PC-3 (cell line): Measurements from ENCODE around the gene SREK1. TPM values are rescaled to one million over a fixed set of nuclear protein-coding genes. Genes with fewer than 3 reads are reported as not detected.
A peak's percentile ranks its signal among the peaks of the same experiment; 100 is the strongest.

ENCODE experiments used
- ATAC-seq: fragments of 200-7000 bp; cut with Tn5 transposase; 2 replicates; pipeline ENCODE4 v1.9.1; 2020; ENCODE audit warnings: mild to moderate bottlenecking, moderate library complexity
- BruUV-seq: library from RNA; stranded (reverse); fragments of 400-500 nt; replicated peaks from 2 replicates; lab custom pipeline; 2021; lab: Mats Ljungman, UMichigan
- CTCF ChIA-PET: fragments of 300-600 bp; sonication (Branson Sonifier 250); formaldehyde crosslinking; loops from one replicate; lab custom pipeline; 2022; ENCODE audit warnings: antibody characterized with exemption; lab: Charles Lee
- POLR2A ChIA-PET: fragments of 300-600 bp; sonication (Branson Sonifier 250); formaldehyde crosslinking; loops from one replicate; lab custom pipeline; 2022; ENCODE audit warnings: antibody characterized with exemption; ENCODE audit not compliant: unreplicated experiment; lab: Charles Lee
- DNase-seq: peaks from one replicate; pipeline ENCODE4 v3.0.0-alpha.2; 2015
- H2AFZ ChIP-seq: fragments of 300-600 bp; sonication (generic); 2 replicates; pipeline ENCODE4 v1.6.0; 2016; ENCODE audit warnings: antibody characterized with exemption, low read length
- H3F3A ChIP-seq: fragments of 300-600 bp; sonication (generic); one replicate; pipeline ENCODE4 v1.6.0; 2017; ENCODE audit warnings: antibody characterized with exemption, low read length, control low read depth, mild to moderate bottlenecking; ENCODE audit not compliant: unreplicated experiment
- H3K27ac ChIP-seq: fragments of 300-600 bp; sonication (generic); 2 replicates; pipeline ENCODE4 v1.5.1; 2016; ENCODE audit warnings: mild to moderate bottlenecking, low read length
- H3K27me3 ChIP-seq: fragments of 300-600 bp; sonication (generic); 2 replicates; pipeline ENCODE4 v1.6.1; 2016; ENCODE audit warnings: low read length, mixed read lengths
- H3K36me3 ChIP-seq: fragments of 300-600 bp; sonication (generic); 2 replicates; pipeline ENCODE4 v1.6.1; 2016; ENCODE audit warnings: low read depth, mixed run types, low read length, mixed read lengths
- H3K4me1 ChIP-seq: fragments of 300-600 bp; sonication (generic); 2 replicates; pipeline ENCODE4 v1.5.1; 2016; ENCODE audit warnings: low read length; ENCODE audit not compliant: insufficient read depth
- H3K4me2 ChIP-seq: fragments of 300-600 bp; sonication (generic); 2 replicates; pipeline ENCODE4 v1.6.0; 2016; ENCODE audit warnings: low read length
- H3K4me3 ChIP-seq: fragments of 300-600 bp; sonication (generic); 2 replicates; pipeline ENCODE4 v1.5.1; 2016; ENCODE audit warnings: mild to moderate bottlenecking, low read length, mixed read lengths
- H3K79me2 ChIP-seq: fragments of 300-600 bp; sonication (generic); 2 replicates; pipeline ENCODE4 v1.6.1; 2017; ENCODE audit warnings: low read length, mixed read lengths
- H3K9ac ChIP-seq: fragments of 300-600 bp; sonication (generic); 2 replicates; pipeline ENCODE4 v1.6.0; 2016; ENCODE audit warnings: mild to moderate bottlenecking, low read length
- H3K9me2 ChIP-seq: fragments of 300-600 bp; sonication (generic); replicated peaks from 2 replicates; pipeline ENCODE4 v1.6.1; 2016; ENCODE audit warnings: mixed run types, low read length, mixed read lengths
- H3K9me3 ChIP-seq: fragments of 300-600 bp; sonication (generic); 2 replicates; pipeline ENCODE4 v1.6.1; 2016; ENCODE audit warnings: low read length, mixed read lengths
- H4K20me1 ChIP-seq: fragments of 300-600 bp; sonication (generic); 2 replicates; pipeline ENCODE4 v1.6.1; 2016; ENCODE audit warnings: low read length, mixed read lengths
- CTCF ChIP-seq: fragments of 300-600 bp; sonication (generic); conservative IDR thresholded peaks from 2 replicates; pipeline ENCODE4 v1.5.1; 2017; ENCODE audit warnings: antibody characterized with exemption, low read depth, mild to moderate bottlenecking, low read length
- EZH2 ChIP-seq: fragments of 300-600 bp; sonication (generic); IDR thresholded peaks from one replicate; pipeline ENCODE4 v1.6.1; 2017; ENCODE audit warnings: antibody characterized with exemption, mild to moderate bottlenecking, low read length; ENCODE audit not compliant: unreplicated experiment
- EZH2phosphoT487 ChIP-seq: fragments of 300-600 bp; sonication (generic); IDR thresholded peaks from 2 replicates; pipeline ENCODE4 v1.6.1; 2018; ENCODE audit warnings: mild to moderate bottlenecking, antibody characterized with exemption, low read length, borderline replicate concordance
- intact Hi-C: fragments of 100-400 bp; cut with micrococcal nuclease; formaldehyde crosslinking; loops from 2 replicates; pipeline ENCODE4 v1.9.0; 2023
- total RNA-seq: library from RNA; depleted of rRNA; stranded (reverse); fragments of >200 nt; gene quantifications from 2 replicates; pipeline ENCODE4 v1.2.3, GENCODE V29; 2014

The SREK1 gene
- total RNA-seq, 1 experiment from 2014 or later, result 43.1 TPM

GRCh38 chr5:66209350-66209749 lies 65.2 kb downstream of the SREK1 start:
- H2AFZ ChIP-seq, result peak overlapping the region; percentile 30; the same call in 1 of the 2 replicates
- no peak overlapping the region for H3K9ac ChIP-seq
- TF ChIP-seq EZH2 (no peak), CTCF (peak; percentile 47; the same call in 1 of the 2 replicates)
- peak overlapping the region; percentile 65 for H3K27ac ChIP-seq
- no peaks in the 10 kb centered on the region for H4K20me1 ChIP-seq
- BruUV-seq, result no TSS peak
- H3K36me3 ChIP-seq, result no peaks in the 10 kb centered on the region
- H3K4me2 ChIP-seq, result peak overlapping the region; percentile 28; the same call in 1 of the 2 replicates
- H3K4me1 ChIP-seq, result peaks cover 10% of the 10 kb centered on the region
- DNase-seq (peak; percentile 88), ATAC-seq (peak; percentile 87)
- H3K4me3 ChIP-seq, result no peak overlapping the region
- H3K79me2 ChIP-seq, result no peaks in the 10 kb centered on the region
- CTCF ChIA-PET, result interaction anchor here (0.6 to 1.0 kb wide), 2 partner anchors 35 to 211 kb away, joined by 3 to 4 read pairs; no protein-coding TSS in a partner anchor
- H3K9me2 ChIP-seq, result no peaks in the 10 kb centered on the region
- POLR2A ChIA-PET, result no interaction called here
- no peaks in the 10 kb centered on the region for H3K9me3 ChIP-seq
- intact Hi-C loops, result no loop called here
- no peaks in the 10 kb centered on the region for H3F3A ChIP-seq
- no peaks in the 10 kb centered on the region for H3K27me3 ChIP-seq

- H3K36me3 ChIP-seq, result no peaks in the 10 kb centered on the region
- no peaks in the 10 kb centered on the region for H3K27me3 ChIP-seq
- no peak overlapping the region for H3K4me3 ChIP-seq
- TF ChIP-seq EZH2phosphoT487 (no peak), EZH2 (no peak)
- H3K27ac ChIP-seq, result no peak overlapping the region
- no peaks in the 10 kb centered on the region for H3K9me2 ChIP-seq
- no TSS peak for BruUV-seq
- no peaks in the 10 kb centered on the region for H4K20me1 ChIP-seq
- H3K4me2 ChIP-seq, result no peak overlapping the region
- DNase-seq (no peak), ATAC-seq (no peak)
- no peaks in the 10 kb centered on the region for H3F3A ChIP-seq
- peaks cover 10% of the 10 kb centered on the region for H3K4me1 ChIP-seq
- no peak overlapping the region for H2AFZ ChIP-seq
- H3K9me3 ChIP-seq, result no peaks in the 10 kb centered on the region
- CTCF ChIA-PET, result interaction anchor here (1.0 kb wide), 1 partner anchor 35 kb away, joined by 4 read pairs; no protein-coding TSS in a partner anchor
- H3K79me2 ChIP-seq, result no peaks in the 10 kb centered on the region
- no peak overlapping the region for H3K9ac ChIP-seq
- POLR2A ChIA-PET, result no interaction called here
- intact Hi-C loops, result no loop called here
Measured at GRCh38 chr5:66209794-66210193, 65.7 kb downstream of the SREK1 start.

GRCh38 chr5:66213533-66213932 lies 69.4 kb downstream of the SREK1 start:
- Histone ChIP-seq H3K9me3 (no peaks in the 10 kb centered on the region), H4K20me1 (no peaks in the 10 kb centered on the region), H3K9me2 (no peaks in the 10 kb centered on the region), H3K4me2 (no peak overlapping the region), H3K79me2 (no peaks in the 10 kb centered on the region), H3K4me1 (peaks cover 8% of the 10 kb centered on the region), H2AFZ (no peak overlapping the region), H3K4me3 (no peak overlapping the region), H3F3A (no peaks in the 10 kb centered on the region), H3K36me3 (no peaks in the 10 kb centered on the region), H3K27me3 (no peaks in the 10 kb centered on the region), H3K9ac (no peak overlapping the region), H3K27ac (no peak overlapping the region)
- DNase-seq (no peak), ATAC-seq (no peak)
- POLR2A ChIA-PET, result no interaction called here
- CTCF ChIA-PET, result no interaction called here
- intact Hi-C loops, result no loop called here
- TF ChIP-seq CTCF, result no peak
- no peak for TF ChIP-seq EZH2phosphoT487
- TF ChIP-seq EZH2, result no peak
- BruUV-seq, result no TSS peak
